ENCODE results near the gene STIL.
A peak's percentile ranks its signal among the peaks of the same experiment; 100 is the strongest.

- TF ChIP-seq GATA1 (IDR thresholded peaks at IDR 0.05; ENCODE audit: low read depth, low read length) (no peak), POLR2A (IDR thresholded peaks at IDR 0.05; ENCODE audit: low read length) (peak; percentile 4)
These were observed 94.9 kb downstream of the STIL start for GRCh38 chr1:47219001-47219400.

Data from erythroblast (primary cell).